ENCODE data around the gene ST3GAL5. TPM values are rescaled to one million over a fixed set of nuclear protein-coding genes. Genes with fewer than 3 reads are reported as not detected.

The ST3GAL5 gene
- total and polyA plus RNA-seq, 2 donors (not counting 1 experiment from before 2014, with no cell fraction given) = 6.2 to 10.9 TPM

DNA sequence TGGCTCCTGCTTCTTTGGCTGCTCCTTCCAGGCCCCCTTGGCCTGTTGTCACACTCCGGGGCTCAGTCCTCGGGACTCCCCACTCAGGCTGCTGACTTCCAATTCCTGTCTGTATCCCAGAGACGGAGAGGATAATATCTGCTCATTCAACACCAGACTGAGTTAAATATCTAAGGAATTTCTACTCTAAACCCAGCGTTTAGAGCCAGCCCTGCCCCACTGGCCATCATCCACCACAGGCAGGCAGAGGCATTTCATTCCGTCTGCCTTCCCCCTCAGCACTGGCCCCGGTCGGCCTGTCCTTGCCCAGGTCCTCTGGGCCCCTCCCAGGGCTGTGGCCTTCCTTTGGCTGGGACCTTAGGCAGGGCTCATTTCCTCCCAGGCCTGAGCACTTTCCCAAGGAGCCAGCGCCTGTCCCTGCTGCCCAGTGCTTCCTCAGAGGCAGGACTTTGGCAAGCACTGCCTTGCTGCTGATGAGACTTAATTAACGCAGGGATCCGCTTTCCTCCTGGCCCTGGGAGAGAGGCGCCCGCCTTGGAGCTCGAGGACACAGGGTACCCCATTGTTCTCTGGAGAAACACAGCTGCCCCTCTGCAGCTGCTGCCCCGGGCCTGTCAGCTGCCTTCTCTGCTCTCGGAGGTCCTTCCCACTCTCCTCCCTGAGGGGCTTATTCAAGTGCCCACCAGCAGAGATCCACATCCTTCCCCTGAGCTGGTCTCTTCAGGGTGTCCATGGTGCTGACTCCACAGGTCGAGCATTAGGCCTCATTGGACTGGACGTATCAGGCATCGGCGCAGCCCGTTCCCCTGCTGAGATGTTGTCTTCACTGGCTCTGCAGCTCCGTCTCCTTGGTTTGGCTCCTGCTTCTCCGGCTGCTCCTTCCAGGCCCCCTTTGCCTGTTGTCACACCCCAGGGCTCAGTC, 92.2 kb downstream of the ST3GAL5 start:
- Histone ChIP-seq H3K27ac (ENCODE audit: insufficient read depth, low read length) (peak overlapping the region; percentile 46), H3K4me3 (replicated peaks in 1 of 4; ENCODE audit: control extremely low read depth in 1 of 4, insufficient read depth in 1 of 4, low read depth in 3 of 4, low read length in 4 of 4) (no peak overlapping the region), H3K36me3 (ENCODE audit: control insufficient read depth, insufficient read depth, low read length) (no peaks in the 10 kb centered on the region), H3K9me3 (ENCODE audit: control insufficient read depth, insufficient read depth, low read depth, low read length) (no peaks in the 10 kb centered on the region), H3K4me2 (ENCODE audit: extremely low read depth, insufficient read depth, low read length) (peak overlapping the region; percentile 0), H3K4me1 (ENCODE audit: control insufficient read depth, extremely low read depth, insufficient read depth, low read length) (peaks cover 21% of the 10 kb centered on the region), H3K27me3 (ENCODE audit: control insufficient read depth, insufficient read depth, low read length) (no peaks in the 10 kb centered on the region), H2AFZ (ENCODE audit: low read length) (no peak overlapping the region), H3K9ac (ENCODE audit: insufficient read depth, low read length) (no peak overlapping the region), H3K79me2 (ENCODE audit: control insufficient read depth, insufficient read depth, low read length) (no peaks in the 10 kb centered on the region), H4K20me1 (ENCODE audit: control insufficient read depth, extremely low read depth, insufficient read depth, low read length) (no peaks in the 10 kb centered on the region)
- DNase-seq (ENCODE audit: low read depth in 2 of 2) = peak in 1 of 2 donors; percentile 48
- no peak for TF ChIP-seq EZH2 (IDR thresholded peaks at IDR 0.05; ENCODE audit: low read length, missing control alignments)
- TF ChIP-seq, protein P1, sequence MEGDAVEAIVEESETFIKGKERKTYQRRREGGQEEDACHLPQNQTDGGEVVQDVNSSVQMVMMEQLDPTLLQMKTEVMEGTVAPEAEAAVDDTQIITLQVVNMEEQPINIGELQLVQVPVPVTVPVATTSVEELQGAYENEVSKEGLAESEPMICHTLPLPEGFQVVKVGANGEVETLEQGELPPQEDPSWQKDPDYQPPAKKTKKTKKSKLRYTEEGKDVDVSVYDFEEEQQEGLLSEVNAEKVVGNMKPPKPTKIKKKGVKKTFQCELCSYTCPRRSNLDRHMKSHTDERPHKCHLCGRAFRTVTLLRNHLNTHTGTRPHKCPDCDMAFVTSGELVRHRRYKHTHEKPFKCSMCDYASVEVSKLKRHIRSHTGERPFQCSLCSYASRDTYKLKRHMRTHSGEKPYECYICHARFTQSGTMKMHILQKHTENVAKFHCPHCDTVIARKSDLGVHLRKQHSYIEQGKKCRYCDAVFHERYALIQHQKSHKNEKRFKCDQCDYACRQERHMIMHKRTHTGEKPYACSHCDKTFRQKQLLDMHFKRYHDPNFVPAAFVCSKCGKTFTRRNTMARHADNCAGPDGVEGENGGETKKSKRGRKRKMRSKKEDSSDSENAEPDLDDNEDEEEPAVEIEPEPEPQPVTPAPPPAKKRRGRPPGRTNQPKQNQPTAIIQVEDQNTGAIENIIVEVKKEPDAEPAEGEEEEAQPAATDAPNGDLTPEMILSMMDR (conservative IDR thresholded peaks at IDR 0.05 in 1 of 2, IDR thresholded peaks at IDR 0.05 in 1 of 2; ENCODE audit: low read depth in 1 of 2, low read length in 2 of 2) = no peak

DNA sequence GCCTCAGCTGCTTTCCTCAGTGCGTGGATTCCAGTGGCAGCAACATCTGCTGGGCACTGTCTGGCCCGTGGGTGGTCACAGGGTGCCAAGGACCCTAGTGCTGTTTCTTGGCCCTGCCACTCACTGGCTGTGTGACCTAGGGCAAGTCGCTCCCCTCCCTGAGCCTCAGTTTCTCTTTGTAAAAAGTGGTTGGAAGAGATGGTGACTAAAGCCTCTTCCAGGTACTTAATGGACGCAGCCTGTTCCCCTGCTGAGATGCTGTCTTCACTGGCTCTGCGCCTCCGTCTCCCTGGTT, 92.8 kb downstream of the ST3GAL5 start:
- H4K20me1 ChIP-seq (ENCODE audit: control insufficient read depth, extremely low read depth, insufficient read depth, low read length) = no peaks in the 10 kb centered on the region
- H2AFZ ChIP-seq (ENCODE audit: low read length) = no peak overlapping the region
- H3K9ac ChIP-seq (ENCODE audit: insufficient read depth, low read length) = no peak overlapping the region
- H3K4me1 ChIP-seq (ENCODE audit: control insufficient read depth, extremely low read depth, insufficient read depth, low read length) = peaks cover 22% of the 10 kb centered on the region
- no peak overlapping the region for H3K4me3 ChIP-seq (replicated peaks in 1 of 4; ENCODE audit: control extremely low read depth in 1 of 4, insufficient read depth in 1 of 4, low read depth in 3 of 4, low read length in 4 of 4)
- H3K27ac ChIP-seq (ENCODE audit: insufficient read depth, low read length) = peak overlapping the region; percentile 46
- TF ChIP-seq, protein P1 (conservative IDR thresholded peaks at IDR 0.05 in 1 of 2, IDR thresholded peaks at IDR 0.05 in 1 of 2; ENCODE audit: low read depth in 1 of 2, low read length in 2 of 2) = no peak
- TF ChIP-seq EZH2 (IDR thresholded peaks at IDR 0.05; ENCODE audit: low read length, missing control alignments) = no peak
- no peak for DNase-seq (ENCODE audit: low read depth in 2 of 2)
- no peaks in the 10 kb centered on the region for H3K27me3 ChIP-seq (ENCODE audit: control insufficient read depth, insufficient read depth, low read length)
- H3K79me2 ChIP-seq (ENCODE audit: control insufficient read depth, insufficient read depth, low read length) = no peaks in the 10 kb centered on the region
- H3K4me2 ChIP-seq (ENCODE audit: extremely low read depth, insufficient read depth, low read length) = peak overlapping the region; percentile 0
- H3K36me3 ChIP-seq (ENCODE audit: control insufficient read depth, insufficient read depth, low read length) = no peaks in the 10 kb centered on the region
- no peaks in the 10 kb centered on the region for H3K9me3 ChIP-seq (ENCODE audit: control insufficient read depth, insufficient read depth, low read depth, low read length)

DNA sequence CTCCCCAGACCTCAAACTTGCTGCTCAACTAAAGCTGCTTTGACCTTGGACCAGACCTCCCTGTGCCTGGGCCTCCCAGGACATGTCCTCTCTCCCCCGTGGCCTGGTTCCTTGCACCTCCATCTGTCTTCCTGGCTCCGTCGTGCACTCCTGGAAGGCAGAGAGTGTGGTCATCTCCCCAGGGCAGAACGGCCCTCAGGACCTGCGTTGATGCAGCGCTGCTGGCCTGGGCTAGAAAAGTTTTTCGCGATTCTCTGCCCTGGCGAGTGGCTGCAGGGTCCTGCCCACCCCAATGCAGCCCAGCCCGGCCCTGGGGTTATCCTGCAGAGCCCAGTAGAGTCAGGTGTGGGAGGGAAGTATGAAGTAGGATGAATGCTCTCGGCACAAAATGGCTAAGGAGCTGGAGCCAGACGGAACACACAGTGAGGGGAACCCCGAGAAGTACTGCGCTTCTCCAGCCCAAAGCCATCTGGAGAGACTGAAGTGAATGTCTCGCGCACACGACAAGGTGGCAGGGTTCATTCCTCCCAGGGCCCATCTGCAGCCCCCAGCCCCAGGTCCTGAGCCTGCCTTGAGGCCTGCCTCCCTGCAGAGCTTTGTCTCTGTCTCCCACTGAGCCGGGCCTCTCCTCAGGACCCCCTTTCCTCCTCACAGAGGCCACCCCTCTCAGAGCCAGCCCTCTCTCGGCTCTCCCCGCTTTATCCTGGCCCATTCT, 93.3 kb downstream of the ST3GAL5 start:
- Histone ChIP-seq H3K79me2 (ENCODE audit: control insufficient read depth, insufficient read depth, low read length) (no peaks in the 10 kb centered on the region), H3K9ac (ENCODE audit: insufficient read depth, low read length) (no peak overlapping the region), H3K27ac (ENCODE audit: insufficient read depth, low read length) (no peak overlapping the region), H3K27me3 (ENCODE audit: control insufficient read depth, insufficient read depth, low read length) (no peaks in the 10 kb centered on the region), H3K4me3 (replicated peaks in 1 of 4; ENCODE audit: control extremely low read depth in 1 of 4, insufficient read depth in 1 of 4, low read depth in 3 of 4, low read length in 4 of 4) (no peak overlapping the region), H3K9me3 (ENCODE audit: control insufficient read depth, insufficient read depth, low read depth, low read length) (no peaks in the 10 kb centered on the region), H3K4me1 (ENCODE audit: control insufficient read depth, extremely low read depth, insufficient read depth, low read length) (peaks cover 25% of the 10 kb centered on the region), H2AFZ (ENCODE audit: low read length) (no peak overlapping the region), H3K4me2 (ENCODE audit: extremely low read depth, insufficient read depth, low read length) (no peak overlapping the region), H4K20me1 (ENCODE audit: control insufficient read depth, extremely low read depth, insufficient read depth, low read length) (no peaks in the 10 kb centered on the region), H3K36me3 (ENCODE audit: control insufficient read depth, insufficient read depth, low read length) (no peaks in the 10 kb centered on the region)
- no peak for DNase-seq (ENCODE audit: low read depth in 2 of 2)
- TF ChIP-seq, protein P1 (conservative IDR thresholded peaks at IDR 0.05 in 1 of 2, IDR thresholded peaks at IDR 0.05 in 1 of 2; ENCODE audit: low read depth in 1 of 2, low read length in 2 of 2) = no peak
- TF ChIP-seq EZH2 (IDR thresholded peaks at IDR 0.05; ENCODE audit: low read length, missing control alignments) = no peak

All from fibroblast of lung (primary cell).